CD4-positive, alpha-beta T cell treated with Interleukin-4 for 1 hour (primary cell): ENCODE data around the gene ALMS1.
"Not testable (repeated sequence)": the region's sequence is repeated elsewhere in the genome, so short reads cannot be mapped to it uniquely, and the experiment has no call there.

Experiments used
- DNase-seq, 2 donors: peaks; one replicate each; pipeline ENCODE4 v3.0.0-alpha.2; 2020 to 2022

Gene ALMS1

GRCh38 chr2:73402386-73403103 lies 16.9 kb downstream of the ALMS1 start:
- no peak for DNase-seq

- no peak for DNase-seq
Measured at GRCh38 chr2:73403237-73403636, 17.6 kb downstream of the ALMS1 start.

GRCh38 chr2:73404409-73404808 lies 18.8 kb downstream of the ALMS1 start:
- DNase-seq: no peak

- DNase-seq: no peak
Measured at GRCh38 chr2:73406996-73407395, 21.4 kb downstream of the ALMS1 start.

- DNase-seq: no peak
Measured at GRCh38 chr2:73408198-73408597, 22.6 kb downstream of the ALMS1 start.

- no peak for DNase-seq
Measured at GRCh38 chr2:73414696-73415095, 29.1 kb downstream of the ALMS1 start.

- DNase-seq: no peak
Measured at GRCh38 chr2:73415906-73416305, 30.3 kb downstream of the ALMS1 start.

- no peak for DNase-seq
Measured at GRCh38 chr2:73418343-73418742, 32.7 kb downstream of the ALMS1 start.

GRCh38 chr2:73423913-73424312 lies 38.3 kb downstream of the ALMS1 start:
- no peak for DNase-seq

- no peak for DNase-seq
Measured at GRCh38 chr2:73426176-73426575, 40.5 kb downstream of the ALMS1 start.

- no peak for DNase-seq
Measured at GRCh38 chr2:73436019-73436418, 50.4 kb downstream of the ALMS1 start.

GRCh38 chr2:73444202-73444601 lies 58.6 kb downstream of the ALMS1 start:
- no peak for DNase-seq

GRCh38 chr2:73448856-73449255 lies 63.2 kb downstream of the ALMS1 start:
- DNase-seq: no peak

- no peak for DNase-seq
Measured at GRCh38 chr2:73449404-73449803, 63.8 kb downstream of the ALMS1 start.

GRCh38 chr2:73451263-73451972 lies 65.8 kb downstream of the ALMS1 start:
- no peak for DNase-seq

GRCh38 chr2:73457982-73458381 lies 72.3 kb downstream of the ALMS1 start:
- no peak for DNase-seq

GRCh38 chr2:73462388-73462787 lies 76.8 kb downstream of the ALMS1 start:
- DNase-seq: not testable (repeated sequence)

GRCh38 chr2:73468376-73468775 lies 82.7 kb downstream of the ALMS1 start:
- no peak for DNase-seq

GRCh38 chr2:73483874-73484273 lies 98.2 kb downstream of the ALMS1 start:
- DNase-seq: not testable (repeated sequence)

- no peak for DNase-seq
Measured at GRCh38 chr2:73487112-73487657, 101.5 kb downstream of the ALMS1 start.

GRCh38 chr2:73488079-73488478 lies 102.4 kb downstream of the ALMS1 start:
- DNase-seq: no peak

GRCh38 chr2:73489053-73489452 lies 103.4 kb downstream of the ALMS1 start:
- DNase-seq: no peak

GRCh38 chr2:73494031-73494430 lies 108.4 kb downstream of the ALMS1 start:
- DNase-seq: no peak

- DNase-seq: no peak
Measured at GRCh38 chr2:73503992-73504570, 118.4 kb downstream of the ALMS1 start.
